ENCODE measurements around the gene CCDC92.

CCDC92 gene

DNA sequence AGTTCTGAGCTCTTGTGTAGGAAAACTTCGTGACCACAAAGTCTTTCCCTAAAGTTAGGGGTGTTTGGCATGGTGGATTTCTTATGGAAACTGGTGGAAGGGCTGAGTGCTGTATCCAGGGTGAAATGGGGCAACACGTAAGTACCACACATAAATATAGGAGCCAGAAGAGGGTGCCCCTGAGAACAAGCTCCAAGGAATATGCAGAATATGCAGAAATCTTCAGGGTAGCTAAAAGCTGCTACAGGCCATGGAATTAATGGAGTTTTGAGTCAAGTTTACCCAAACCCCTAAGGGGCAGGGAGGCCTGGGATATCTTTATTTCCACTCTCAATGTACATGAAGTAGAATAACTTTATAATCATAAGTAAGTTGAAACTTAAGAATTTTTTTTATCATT is 44.4 kb upstream of the CCDC92 start:
- TF ChIP-seq, protein P1, sequence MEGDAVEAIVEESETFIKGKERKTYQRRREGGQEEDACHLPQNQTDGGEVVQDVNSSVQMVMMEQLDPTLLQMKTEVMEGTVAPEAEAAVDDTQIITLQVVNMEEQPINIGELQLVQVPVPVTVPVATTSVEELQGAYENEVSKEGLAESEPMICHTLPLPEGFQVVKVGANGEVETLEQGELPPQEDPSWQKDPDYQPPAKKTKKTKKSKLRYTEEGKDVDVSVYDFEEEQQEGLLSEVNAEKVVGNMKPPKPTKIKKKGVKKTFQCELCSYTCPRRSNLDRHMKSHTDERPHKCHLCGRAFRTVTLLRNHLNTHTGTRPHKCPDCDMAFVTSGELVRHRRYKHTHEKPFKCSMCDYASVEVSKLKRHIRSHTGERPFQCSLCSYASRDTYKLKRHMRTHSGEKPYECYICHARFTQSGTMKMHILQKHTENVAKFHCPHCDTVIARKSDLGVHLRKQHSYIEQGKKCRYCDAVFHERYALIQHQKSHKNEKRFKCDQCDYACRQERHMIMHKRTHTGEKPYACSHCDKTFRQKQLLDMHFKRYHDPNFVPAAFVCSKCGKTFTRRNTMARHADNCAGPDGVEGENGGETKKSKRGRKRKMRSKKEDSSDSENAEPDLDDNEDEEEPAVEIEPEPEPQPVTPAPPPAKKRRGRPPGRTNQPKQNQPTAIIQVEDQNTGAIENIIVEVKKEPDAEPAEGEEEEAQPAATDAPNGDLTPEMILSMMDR (conservative IDR thresholded peaks at IDR 0.05; ENCODE audit: low read depth, low read length), result no peak
- no peak for DNase-seq (ENCODE audit: low read depth)
- H3K4me3 ChIP-seq (ENCODE audit: low read depth, low read length), result no peak overlapping the region

DNA sequence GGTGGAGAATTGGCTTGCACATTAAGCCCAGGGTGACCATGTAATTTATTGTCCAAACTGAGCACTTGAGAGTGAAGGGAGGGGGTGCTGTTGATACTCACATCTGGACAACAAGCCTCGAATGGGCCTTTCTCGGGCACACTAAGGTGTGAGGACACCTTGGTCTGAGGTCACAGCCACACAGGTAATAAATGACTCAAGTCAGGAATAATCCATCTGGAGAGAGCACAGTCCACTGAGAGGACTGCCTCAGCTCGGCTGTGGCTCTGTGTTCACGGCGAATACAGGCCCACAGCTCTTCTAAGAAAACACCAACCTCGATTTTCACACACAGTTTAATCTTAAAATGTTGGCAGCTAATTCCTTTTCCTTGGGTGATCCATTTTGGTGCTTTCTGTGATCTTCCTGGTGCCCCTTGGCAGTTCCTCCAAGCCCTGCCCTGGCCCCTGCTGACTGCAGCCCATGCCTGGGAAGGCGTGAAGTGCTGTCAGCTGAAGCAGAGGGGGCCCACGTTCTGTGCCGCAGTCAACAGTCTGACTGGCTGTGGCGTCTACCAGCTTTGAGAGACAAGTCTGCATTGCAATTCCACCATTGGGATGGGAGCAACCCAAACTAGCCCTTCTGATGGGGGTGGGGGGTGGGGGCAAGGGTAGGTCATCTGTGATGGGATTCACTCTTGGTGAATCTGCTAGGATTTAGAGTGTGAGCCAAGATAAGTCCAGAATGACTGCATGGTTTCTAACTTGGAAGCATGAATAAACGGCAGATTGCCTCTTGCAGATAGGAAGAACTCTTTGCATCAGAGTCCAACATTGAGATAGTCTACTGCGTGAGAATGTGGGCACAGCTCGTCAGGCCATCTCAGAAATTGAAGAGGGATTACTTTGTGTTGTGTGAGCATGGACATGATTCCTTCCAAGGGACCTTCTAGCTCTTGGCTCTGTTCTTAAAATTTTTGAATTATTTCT is 43.1 kb upstream of the CCDC92 start:
- H3K4me3 ChIP-seq (ENCODE audit: low read depth, low read length), result no peak overlapping the region
- DNase-seq (ENCODE audit: low read depth), result no peak
- TF ChIP-seq, protein P1 (conservative IDR thresholded peaks at IDR 0.05; ENCODE audit: low read depth, low read length), result no peak

DNA sequence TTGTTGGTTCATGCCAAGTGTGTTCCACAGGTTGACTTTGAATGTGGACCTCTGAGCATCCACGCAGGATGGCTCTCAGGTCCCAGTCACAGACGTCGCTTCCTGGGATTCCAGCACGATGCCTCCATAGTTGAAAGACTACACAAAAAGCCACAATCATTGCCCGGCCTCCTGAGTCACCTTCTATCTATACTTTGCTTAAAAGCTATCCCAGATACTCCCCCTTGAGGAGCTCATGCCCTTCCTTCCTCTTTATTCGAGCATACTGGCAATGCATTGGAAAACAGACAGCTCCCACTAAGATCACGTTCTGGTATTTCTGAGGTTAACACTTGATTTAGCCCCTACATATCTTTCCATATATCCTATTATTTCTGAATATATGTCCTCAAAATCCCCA is 40.4 kb upstream of the CCDC92 start:
- no peak overlapping the region for H3K4me3 ChIP-seq (ENCODE audit: low read depth, low read length)
- TF ChIP-seq, protein P1 (conservative IDR thresholded peaks at IDR 0.05; ENCODE audit: low read depth, low read length), result no peak
- no peak for DNase-seq (ENCODE audit: low read depth)

DNA sequence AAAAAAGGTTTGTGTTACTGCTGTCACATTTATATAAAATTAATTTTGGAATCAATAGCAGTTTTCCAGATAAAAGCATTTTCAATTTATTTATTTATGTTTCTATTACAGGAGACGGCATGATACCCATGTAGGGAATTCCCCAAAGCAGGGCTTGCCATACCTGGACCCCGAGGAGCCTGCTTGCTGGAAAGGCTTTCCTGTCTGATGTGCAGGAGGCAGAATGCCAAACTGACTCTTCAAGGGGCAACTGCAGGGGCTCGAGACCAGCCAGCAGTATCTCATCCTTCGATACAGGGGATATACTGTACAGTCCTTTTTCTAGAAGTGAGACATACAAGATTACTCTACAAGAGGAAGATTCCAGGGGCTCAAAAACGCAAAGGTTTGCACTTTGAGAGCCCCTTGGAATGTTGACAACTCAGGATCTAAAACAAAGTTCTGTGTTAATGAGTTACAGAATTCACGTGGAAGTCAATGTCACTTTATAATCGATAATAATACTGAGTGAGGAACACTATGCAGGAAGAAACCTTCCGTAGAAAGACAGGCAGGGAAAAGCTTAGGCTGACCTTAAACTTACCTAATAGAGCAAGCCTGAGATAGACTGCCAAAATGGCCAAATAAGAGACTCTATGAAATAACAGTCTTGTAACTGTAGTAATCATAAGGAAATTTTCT is 38.9 kb upstream of the CCDC92 start:
- no peak for DNase-seq (ENCODE audit: low read depth)
- TF ChIP-seq, protein P1 (conservative IDR thresholded peaks at IDR 0.05; ENCODE audit: low read depth, low read length), result no peak
- no peak overlapping the region for H3K4me3 ChIP-seq (ENCODE audit: low read depth, low read length)

DNA sequence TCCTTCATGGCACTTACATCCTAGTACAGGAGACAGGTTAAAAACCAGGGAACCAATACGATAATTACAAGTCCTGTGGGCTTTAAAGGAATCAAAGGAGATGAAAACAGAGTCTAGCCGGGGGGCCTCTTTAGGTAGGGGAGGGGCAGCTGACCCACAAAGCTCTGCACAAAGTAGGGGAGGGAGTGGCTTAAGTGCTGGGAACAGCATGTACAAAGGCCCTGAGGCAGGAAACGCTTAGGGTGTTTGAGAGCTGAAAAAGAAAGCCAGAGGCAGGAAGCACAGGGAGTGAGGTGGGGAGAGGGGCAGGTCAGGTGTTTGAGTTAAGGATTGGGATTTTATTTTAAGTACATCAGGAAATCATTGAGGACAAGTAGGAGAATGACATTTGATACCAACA is 38.1 kb upstream of the CCDC92 start:
- H3K4me3 ChIP-seq (ENCODE audit: low read depth, low read length), result no peak overlapping the region
- TF ChIP-seq, protein P1 (conservative IDR thresholded peaks at IDR 0.05; ENCODE audit: low read depth, low read length), result no peak
- DNase-seq (ENCODE audit: low read depth), result no peak

DNA sequence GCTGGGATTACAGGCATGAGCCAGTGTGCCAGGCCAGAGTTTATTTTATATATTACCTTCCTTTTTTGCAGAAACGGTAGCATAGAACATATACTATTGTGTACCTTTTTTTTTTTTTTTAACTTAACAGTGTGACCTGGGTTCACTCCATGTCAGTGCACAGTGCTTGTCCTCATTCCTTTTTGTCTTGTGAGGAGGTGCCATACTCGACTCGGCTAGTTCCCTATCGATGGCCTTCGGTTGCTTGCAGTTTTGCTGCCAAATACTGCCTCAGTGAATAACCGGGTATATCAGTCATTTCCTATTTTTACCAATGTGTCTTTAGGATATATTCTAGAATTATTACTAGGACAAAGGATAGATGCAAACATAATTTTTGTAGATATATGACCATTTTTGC is 37.1 kb upstream of the CCDC92 start:
- H3K4me3 ChIP-seq (ENCODE audit: low read depth, low read length), result no peak overlapping the region
- no peak for DNase-seq (ENCODE audit: low read depth)
- TF ChIP-seq, protein P1 (conservative IDR thresholded peaks at IDR 0.05; ENCODE audit: low read depth, low read length), result no peak

Measured in choroid plexus epithelial cell (primary cell).